HepG2 (cell line): Measurements from ENCODE around the gene CFL1. TPM values are rescaled to one million over a fixed set of nuclear protein-coding genes. Genes with fewer than 3 reads are reported as not detected.
A peak's percentile ranks its signal among the peaks of the same experiment; 100 is the strongest.

Experiments
- CBFB ChIP-seq: sonication (generic); formaldehyde crosslinking; IDR thresholded peaks from 2 replicates; pipeline ENCODE4 v1.4.0; 2020; ENCODE audit warnings: missing genetic modification reagents
- CENPT ChIP-seq: sonication (generic); formaldehyde crosslinking; IDR thresholded peaks from 2 replicates; pipeline ENCODE4 v1.8.0; 2022; ENCODE audit warnings: low read depth, mild to moderate bottlenecking, moderate library complexity, missing genetic modification reagents
- GABPB1 ChIP-seq: IDR thresholded peaks from 2 replicates; pipeline ENCODE4 v1.6.1; 2016; ENCODE audit warnings: mild to moderate bottlenecking, missing genetic modification reagents, moderate library complexity, missing compliant biosample characterization
- HNRNPH1 ChIP-seq: fragments of 200-400 bp; formaldehyde crosslinking; optimal IDR thresholded peaks from 2 replicates; pipeline ENCODE3; 2017; ENCODE audit warnings: mild to moderate bottlenecking, low read depth, low read length
- HOXA3 ChIP-seq: sonication (generic); formaldehyde crosslinking; IDR thresholded peaks from 2 replicates; pipeline ENCODE4 v1.5.0; 2020; ENCODE audit warnings: missing genetic modification reagents
- HOXD1 ChIP-seq: sonication (generic); formaldehyde crosslinking; IDR thresholded peaks from 2 replicates; pipeline ENCODE4 v1.5.0; 2020; ENCODE audit warnings: missing genetic modification reagents
- IRF9 ChIP-seq: sonication (generic); formaldehyde crosslinking; IDR thresholded peaks from 2 replicates; pipeline ENCODE4 v1.8.0; 2022; ENCODE audit warnings: missing genetic modification reagents, mild to moderate bottlenecking, borderline replicate concordance
- KLF16 ChIP-seq, 2 experiments: sonication (generic) in 1 of 2; formaldehyde crosslinking in 1 of 2; IDR thresholded peaks; 2 replicates each; pipeline versions ENCODE4 v1.6.1 to v1.8.0; 2016 to 2023; ENCODE audit warnings: missing genetic modification reagents in 2 of 2, missing compliant biosample characterization in 1 of 2
- MEF2D ChIP-seq: sonication (generic); formaldehyde crosslinking; IDR thresholded peaks from 2 replicates; pipeline ENCODE4 v1.5.1; 2020; ENCODE audit warnings: mild to moderate bottlenecking, missing genetic modification reagents
- MEIS1 ChIP-seq: sonication (generic); formaldehyde crosslinking; IDR thresholded peaks from 2 replicates; pipeline ENCODE4 v1.9.0; 2021; ENCODE audit warnings: mild to moderate bottlenecking, missing genetic modification reagents, moderate library complexity, borderline replicate concordance
- MLX ChIP-seq: IDR thresholded peaks from 2 replicates; pipeline ENCODE4 v1.6.1; 2016
- NCOA1 ChIP-seq: sonication (generic); formaldehyde crosslinking; IDR thresholded peaks from 2 replicates; pipeline ENCODE4 v1.9.0; 2021; ENCODE audit warnings: missing genetic modification reagents
- PHF21A ChIP-seq: sonication (generic); formaldehyde crosslinking; IDR thresholded peaks from 2 replicates; pipeline ENCODE4 v1.5.0; 2020; ENCODE audit warnings: mild to moderate bottlenecking, missing genetic modification reagents
- PLSCR1 ChIP-seq: sonication (generic); formaldehyde crosslinking; IDR thresholded peaks from 2 replicates; pipeline ENCODE4 v1.5.0; 2020; ENCODE audit warnings: missing genetic modification reagents, mild to moderate bottlenecking, borderline replicate concordance
- RXRA ChIP-seq: sonication (generic); formaldehyde crosslinking; IDR thresholded peaks from 2 replicates; pipeline ENCODE4 v1.5.1; 2020; ENCODE audit warnings: missing genetic modification reagents
- SALL1 ChIP-seq: sonication (generic); formaldehyde crosslinking; IDR thresholded peaks from 2 replicates; pipeline ENCODE4 v1.8.0; 2022; ENCODE audit warnings: mild to moderate bottlenecking, missing genetic modification reagents
- TEAD2 ChIP-seq: sonication (generic); formaldehyde crosslinking; IDR thresholded peaks from 2 replicates; pipeline ENCODE4 v1.9.0; 2021; ENCODE audit warnings: missing genetic modification reagents
- TEAD3 ChIP-seq: optimal IDR thresholded peaks from 2 replicates; pipeline ENCODE3; 2016; ENCODE audit warnings: borderline replicate concordance
- TGIF2 ChIP-seq: IDR thresholded peaks from 2 replicates; pipeline ENCODE4 v1.6.1; 2016; ENCODE audit warnings: control low read depth, missing compliant biosample characterization
- THAP9 ChIP-seq: sonication (generic); formaldehyde crosslinking; IDR thresholded peaks from 2 replicates; pipeline ENCODE4; 2020; ENCODE audit warnings: missing genetic modification reagents, mild to moderate bottlenecking, borderline replicate concordance
- ZFP36L1 ChIP-seq: sonication (generic); formaldehyde crosslinking; IDR thresholded peaks from 2 replicates; pipeline ENCODE4 v1.8.0; 2022; ENCODE audit warnings: mild to moderate bottlenecking, missing genetic modification reagents, moderate library complexity
- ZNF501 ChIP-seq: sonication (generic); formaldehyde crosslinking; IDR thresholded peaks from 2 replicates; pipeline ENCODE4 v1.5.1; 2020; ENCODE audit warnings: mild to moderate bottlenecking, moderate library complexity, missing genetic modification reagents
- ZNF580 ChIP-seq: IDR thresholded peaks from 2 replicates; pipeline ENCODE4 v1.6.1; 2016; ENCODE audit warnings: low read depth, borderline replicate concordance
- polyA plus RNA-seq, 8 experiments: library from polyadenylated mRNA; depleted of rRNA in 3 of 8; stranded (reverse) in 7 of 8; unstranded in 1 of 8; fragments of >200 nt; fragmentation: Illumina TruSeq in 4 of 8; extraction: Trizol in 4 of 8; gene quantifications; 2 replicates each; pipeline versions ENCODE4 v1.2.1 to v1.2.3, GENCODE V29; 2011 to 2016; ENCODE audit warnings: low read depth in 4 of 8, missing spikeins in 1 of 8, mixed read lengths in 1 of 8; ENCODE audit not compliant: insufficient read depth in 1 of 8
- total RNA-seq, 5 experiments: library from RNA; depleted of rRNA; stranded (reverse); fragments of >200 nt; fragmentation: Illumina TruSeq; extraction: Trizol; gene quantifications; 2 replicates each; pipeline ENCODE4 v1.2.3, GENCODE V29; 2016; ENCODE audit warnings: low read depth in 1 of 5

The CFL1 gene
- total and polyA plus RNA-seq, 2 of the 13 experiments (the other 11 are each of a cell fraction or from before 2014, with no cell fraction given), result 379 to 383 TPM

GRCh38 chr11:65873318-65874156, 15.6 kb upstream of the CFL1 start (continued):
- TF ChIP-seq IRF9 (CRISPR knock-in tag), result peak; percentile 69
- TF ChIP-seq PLSCR1, result no peak
- TF ChIP-seq RXRA, result peak; percentile 98
- peak; percentile 69 for TF ChIP-seq ZNF501 (CRISPR knock-in tag)
- TF ChIP-seq CENPT (CRISPR knock-in tag), result no peak
- no peak for TF ChIP-seq CBFB (CRISPR knock-in tag)
- TF ChIP-seq HNRNPH1, result no peak
- TF ChIP-seq MLX, result peak; percentile 74; the same call in 1 of the 2 replicates
- peak; percentile 51; the same call in 1 of the 2 replicates for TF ChIP-seq PHF21A (CRISPR knock-in tag)
- peak; percentile 57 for TF ChIP-seq SALL1 (CRISPR knock-in tag)
- TF ChIP-seq HOXA3, result peak; percentile 69
- peak; percentile 64; the same call in 1 of the 2 replicates for TF ChIP-seq ZNF580 (CRISPR knock-in tag)
- peak; percentile 30 for TF ChIP-seq TEAD3
- TF ChIP-seq ZFP36L1 (CRISPR knock-in tag), result 0 out of 2 replicates have a peak, but pooled peaks have one; percentile 49
- 0 out of 2 replicates have a peak, but pooled peaks have one; percentile 35 for TF ChIP-seq HOXD1 (CRISPR knock-in tag)
- peak; percentile 57; the same call in 1 of the 2 replicates for TF ChIP-seq MEF2D (CRISPR knock-in tag)
- TF ChIP-seq NCOA1 (CRISPR knock-in tag), result 0 out of 2 replicates have a peak, but pooled peaks have one; percentile 41
- no peak for TF ChIP-seq TGIF2 (CRISPR knock-in tag)
- TF ChIP-seq TEAD2 (CRISPR knock-in tag), result no peak
- TF ChIP-seq THAP9 (CRISPR knock-in tag), result peak; percentile 20; the same call in 1 of the 2 replicates
- TF ChIP-seq MEIS1 (CRISPR knock-in tag), result no peak
- TF ChIP-seq GABPB1, result peak; percentile 87
- peak in 1 of 2 experiments; percentile 56; a peak in 1 of 4 replicates for TF ChIP-seq KLF16 (CRISPR knock-in tag; IDR thresholded peaks at IDR 0.05)
